ENCODE data around the gene RFX8.
A peak's percentile ranks its signal among the peaks of the same experiment; 100 is the strongest.
"Not testable (repeated sequence)": the region's sequence is repeated elsewhere in the genome, so short reads cannot be mapped to it uniquely, and the experiment has no call there.

The RFX8 gene

GRCh38 chr2:101473911-101474701 is 806 bp downstream of the RFX8 start:
- DNase-seq (ENCODE audit: insufficient read length, low spot score) (no peak), FAIRE-seq (no peak)
- TF ChIP-seq POLR2A (IDR thresholded peaks at IDR 0.05; ENCODE audit: low read depth, low read length): no peak

GRCh38 chr2:101473591-101473910 is 1.4 kb downstream of the RFX8 start:
- no peak for FAIRE-seq
- no peak for TF ChIP-seq POLR2A (IDR thresholded peaks at IDR 0.05; ENCODE audit: low read depth, low read length)

GRCh38 chr2:101469863-101470262 is 5.0 kb downstream of the RFX8 start:
- no peak for DNase-seq (ENCODE audit: insufficient read length, low spot score)
- TF ChIP-seq POLR2A (IDR thresholded peaks at IDR 0.05; ENCODE audit: low read depth, low read length): no peak
- no peak for FAIRE-seq

More at GRCh38 chr2:101473591-101473910, 1.4 kb downstream of the RFX8 start:
- DNase-seq (ENCODE audit: insufficient read length, low spot score): no peak

GRCh38 chr2:101467306-101467705 is 7.6 kb downstream of the RFX8 start:
- TF ChIP-seq POLR2A (IDR thresholded peaks at IDR 0.05; ENCODE audit: low read depth, low read length): no peak
- no peak for FAIRE-seq
- DNase-seq (ENCODE audit: insufficient read length, low spot score): no peak

- DNase-seq (ENCODE audit: insufficient read length, low spot score) (no peak), FAIRE-seq (no peak)
- no peak for TF ChIP-seq POLR2A (IDR thresholded peaks at IDR 0.05; ENCODE audit: low read depth, low read length)
Measured at GRCh38 chr2:101466426-101466825, 8.5 kb downstream of the RFX8 start.

- TF ChIP-seq POLR2A (IDR thresholded peaks at IDR 0.05; ENCODE audit: low read depth, low read length): no peak
- FAIRE-seq (no peak), DNase-seq (ENCODE audit: insufficient read length, low spot score) (no peak)
Measured at GRCh38 chr2:101464841-101465240, 10.1 kb downstream of the RFX8 start.

GRCh38 chr2:101463911-101464641 is 10.8 kb downstream of the RFX8 start:
- no peak for DNase-seq (ENCODE audit: insufficient read length, low spot score)
- TF ChIP-seq POLR2A (IDR thresholded peaks at IDR 0.05; ENCODE audit: low read depth, low read length): no peak
- FAIRE-seq: no peak

- no peak for TF ChIP-seq POLR2A (IDR thresholded peaks at IDR 0.05; ENCODE audit: low read depth, low read length)
- FAIRE-seq: no peak
- no peak for DNase-seq (ENCODE audit: insufficient read length, low spot score)
Measured at GRCh38 chr2:101463421-101463820, 11.5 kb downstream of the RFX8 start.

- FAIRE-seq (no peak), DNase-seq (ENCODE audit: insufficient read length, low spot score) (no peak)
- TF ChIP-seq POLR2A (IDR thresholded peaks at IDR 0.05; ENCODE audit: low read depth, low read length): no peak
Measured at GRCh38 chr2:101461381-101461780, 13.5 kb downstream of the RFX8 start.

- not testable (repeated sequence) for FAIRE-seq; DNase-seq (ENCODE audit: insufficient read length, low spot score)
Measured at GRCh38 chr2:101454408-101454807, 20.5 kb downstream of the RFX8 start.

- TF ChIP-seq POLR2A (IDR thresholded peaks at IDR 0.05; ENCODE audit: low read depth, low read length): no peak
- no peak for DNase-seq (ENCODE audit: insufficient read length, low spot score)
- FAIRE-seq: no peak
Measured at GRCh38 chr2:101450965-101451364, 23.9 kb downstream of the RFX8 start.

- no peak for TF ChIP-seq POLR2A (IDR thresholded peaks at IDR 0.05; ENCODE audit: low read depth, low read length)
- FAIRE-seq (peak; percentile 81), DNase-seq (ENCODE audit: insufficient read length, low spot score) (peak; percentile 45)
Measured at GRCh38 chr2:101446869-101447268, 28.0 kb downstream of the RFX8 start.

- no peak for FAIRE-seq
- no peak for DNase-seq (ENCODE audit: insufficient read length, low spot score)
- no peak for TF ChIP-seq POLR2A (IDR thresholded peaks at IDR 0.05; ENCODE audit: low read depth, low read length)
Measured at GRCh38 chr2:101442667-101443061, 32.2 kb downstream of the RFX8 start.

- DNase-seq (ENCODE audit: insufficient read length, low spot score) (no peak), FAIRE-seq (no peak)
- no peak for TF ChIP-seq POLR2A (IDR thresholded peaks at IDR 0.05; ENCODE audit: low read depth, low read length)
Measured at GRCh38 chr2:101442042-101442666, 32.8 kb downstream of the RFX8 start.
